Activated CD8-positive, alpha-beta memory T cell treated with anti-CD3 and anti-CD28 coated beads for 4 hours (primary cell): ENCODE measurements around the gene CBFA2T2.
A peak's percentile ranks its signal among the peaks of the same experiment; 100 is the strongest.
"Not testable (repeated sequence)": the region's sequence is repeated elsewhere in the genome, so short reads cannot be mapped to it uniquely, and the experiment has no call there.

ENCODE experiments used
- DNase-seq, 2 donors: peaks; one replicate each; pipeline ENCODE4 v3.0.0-alpha.2; 2020; ENCODE audit warnings: low read depth in 2 of 2

CBFA2T2 gene

DNA sequence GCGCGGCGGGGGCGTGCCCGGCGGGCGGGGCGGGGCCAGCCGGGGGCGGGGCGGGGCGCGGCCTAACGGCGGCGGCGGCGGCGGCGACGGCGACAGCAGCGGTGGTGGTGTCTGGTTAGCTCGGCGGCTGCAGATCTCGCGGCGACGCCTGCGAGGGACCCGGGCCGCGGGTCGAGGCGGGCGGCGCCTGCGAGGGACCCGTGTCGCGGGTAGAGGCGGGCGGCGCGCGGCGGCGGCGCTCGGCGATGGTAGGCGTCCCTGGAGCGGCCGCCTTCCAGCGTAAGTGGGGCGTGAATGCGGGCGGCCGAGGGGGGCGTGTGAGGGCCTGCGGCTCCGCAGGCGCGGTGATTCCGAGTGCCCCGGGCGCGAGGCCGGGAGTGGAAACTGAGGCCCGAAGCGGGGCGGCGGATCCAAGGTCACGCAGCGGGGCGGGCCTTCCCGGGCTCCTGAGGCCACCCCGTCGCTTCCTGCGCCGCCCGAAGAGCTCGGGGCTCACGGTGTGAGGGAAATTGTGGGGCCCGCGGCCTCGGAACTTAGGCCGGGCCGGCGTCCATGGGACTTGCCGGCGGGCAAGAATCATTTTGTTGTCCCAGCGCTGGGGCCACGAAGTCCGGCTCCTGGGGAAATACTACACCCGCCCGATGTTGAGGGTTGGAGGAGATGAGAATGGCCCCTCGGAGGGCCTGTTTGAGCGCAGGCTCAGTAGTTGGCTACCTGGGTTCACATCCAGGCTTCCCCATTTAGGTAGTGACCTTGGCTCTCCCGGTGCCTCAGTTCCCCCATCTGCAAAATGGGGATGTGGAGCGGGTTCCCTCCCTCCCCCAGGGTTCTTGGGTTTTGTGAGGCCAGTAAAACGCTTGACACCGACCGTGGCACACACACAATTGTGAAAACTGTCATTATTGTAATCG, at the start of gene CBFA2T2:
TSS of gene CBFA2T2 (plus strand) at position 74 of the 911 bp plus-strand sequence. CDS start at position 246, 172 bp downstream.
- DNase-seq: no peak

DNA sequence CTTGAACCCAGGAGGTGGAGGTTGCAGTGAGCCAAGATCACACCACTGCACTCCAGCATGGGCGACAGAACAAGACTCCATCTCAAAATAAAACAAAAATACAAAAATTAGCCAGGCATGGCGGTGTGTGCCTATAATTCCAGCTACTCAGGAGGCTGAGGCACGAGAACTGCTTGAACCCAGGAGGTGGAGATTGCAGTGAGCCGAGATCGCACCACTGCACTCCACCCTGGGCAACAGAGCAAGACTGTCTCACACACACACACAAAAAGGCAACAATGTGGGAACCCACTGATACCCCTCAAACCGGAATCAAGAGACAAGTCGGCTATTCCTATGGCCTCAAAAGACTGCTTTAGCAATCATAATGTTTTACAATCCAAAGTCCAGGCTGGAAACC, 49.3 kb upstream of the CBFA2T2 start:
- DNase-seq: not testable (repeated sequence)

DNA sequence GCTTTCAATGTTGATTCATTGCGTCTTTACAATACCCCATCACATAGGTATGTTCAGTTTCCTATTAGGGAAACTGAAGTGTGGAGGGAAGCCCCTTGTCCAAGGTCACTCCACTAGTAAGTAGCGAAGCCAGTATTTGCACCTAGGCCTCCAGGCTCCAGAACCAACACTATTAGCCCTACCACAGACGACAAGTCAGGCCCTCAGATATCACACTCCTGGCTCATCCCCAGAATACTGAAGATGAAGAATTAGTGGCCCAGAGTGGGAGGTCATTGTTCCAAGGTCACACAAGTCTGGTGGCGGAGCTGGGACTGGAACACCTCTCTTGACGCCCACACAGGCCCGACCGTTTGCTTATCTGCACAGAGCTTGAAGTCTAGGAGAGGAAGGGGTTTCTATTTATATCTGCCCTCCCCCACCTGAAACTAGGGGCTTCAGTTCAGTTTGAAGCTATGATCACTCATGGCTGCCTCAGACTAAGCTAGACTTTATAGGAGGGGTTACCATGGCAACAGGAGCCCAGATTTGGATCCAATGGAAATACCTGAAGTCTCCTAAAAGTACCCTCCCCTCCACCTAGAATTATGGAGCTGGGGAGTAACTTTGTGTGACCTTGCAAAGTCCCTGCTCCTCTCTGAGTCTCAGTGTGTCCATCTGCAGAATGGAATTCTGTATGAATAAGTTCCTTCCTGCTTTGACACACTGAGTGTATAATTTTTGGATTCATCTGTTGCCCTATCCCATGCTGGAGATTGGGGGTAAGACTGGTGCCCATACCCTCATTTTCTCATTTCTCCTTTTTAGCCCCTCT, 48.5 kb upstream of the CBFA2T2 start:
- DNase-seq: no peak

DNA sequence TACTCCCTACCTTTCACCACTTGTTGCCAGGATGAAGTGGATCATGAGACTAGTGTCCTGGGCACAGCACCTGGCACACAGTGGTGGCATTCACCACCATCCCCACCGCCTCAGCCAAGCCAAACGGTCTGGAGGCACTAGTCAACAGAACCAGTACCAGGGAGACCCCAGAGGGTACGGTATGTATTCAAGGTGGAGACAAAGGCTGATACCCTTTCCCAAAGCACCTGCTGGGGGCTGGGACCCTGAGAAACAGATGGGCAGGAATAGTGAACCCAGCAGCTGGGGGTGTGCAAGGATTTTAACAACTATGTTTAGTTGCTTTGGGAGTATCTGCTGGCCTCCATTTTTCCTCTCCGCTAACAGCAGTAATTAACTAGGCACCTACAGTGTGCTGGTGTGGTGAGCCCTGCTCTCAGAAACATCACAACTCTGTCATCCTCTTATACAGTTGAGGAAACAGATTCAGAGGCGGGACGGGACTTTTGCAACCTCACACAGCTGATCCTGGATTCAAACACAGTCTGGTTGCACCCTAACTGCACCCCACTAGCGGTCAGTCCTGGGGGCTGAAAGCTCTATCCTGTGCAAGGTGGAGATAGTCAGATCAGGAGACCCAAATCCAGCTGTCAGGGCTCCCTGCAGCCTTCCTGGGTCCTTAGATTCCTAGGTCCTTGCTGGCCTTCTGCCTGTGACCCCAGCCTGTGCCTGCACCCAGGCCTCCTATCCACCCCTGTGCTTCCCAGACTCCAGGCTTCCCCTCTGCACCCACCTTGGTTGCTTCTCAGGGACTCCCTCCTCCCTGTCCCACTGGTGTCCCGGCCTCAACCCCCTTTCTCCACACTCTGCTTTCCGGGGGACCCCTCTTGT, 47.5 kb upstream of the CBFA2T2 start:
- no peak for DNase-seq

DNA sequence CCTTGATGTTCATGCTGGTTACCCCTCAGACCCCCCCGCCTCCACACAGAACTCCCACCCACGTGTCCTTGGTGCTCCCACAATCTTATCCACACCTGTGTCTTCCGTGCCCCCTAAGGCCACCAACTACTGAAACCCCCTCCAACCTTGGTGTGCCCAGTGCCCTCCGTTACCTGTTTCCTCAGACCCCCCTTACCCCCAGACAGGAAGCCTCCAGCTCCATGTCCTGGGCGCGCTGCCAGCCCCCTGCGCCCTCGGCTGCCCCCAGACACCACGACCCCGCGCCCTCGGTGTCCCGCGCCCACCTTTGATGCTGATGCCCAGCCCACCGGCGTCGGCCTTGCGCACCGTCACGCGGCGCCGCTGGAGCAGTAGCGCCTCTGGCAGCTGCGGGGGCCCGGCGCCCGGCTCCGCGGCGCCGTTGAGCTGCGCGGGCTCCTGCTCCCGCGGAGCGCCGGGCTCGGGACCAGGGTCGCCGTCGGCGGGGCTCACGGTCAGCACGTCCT, 46.8 kb upstream of the CBFA2T2 start:
- DNase-seq: no peak

DNA sequence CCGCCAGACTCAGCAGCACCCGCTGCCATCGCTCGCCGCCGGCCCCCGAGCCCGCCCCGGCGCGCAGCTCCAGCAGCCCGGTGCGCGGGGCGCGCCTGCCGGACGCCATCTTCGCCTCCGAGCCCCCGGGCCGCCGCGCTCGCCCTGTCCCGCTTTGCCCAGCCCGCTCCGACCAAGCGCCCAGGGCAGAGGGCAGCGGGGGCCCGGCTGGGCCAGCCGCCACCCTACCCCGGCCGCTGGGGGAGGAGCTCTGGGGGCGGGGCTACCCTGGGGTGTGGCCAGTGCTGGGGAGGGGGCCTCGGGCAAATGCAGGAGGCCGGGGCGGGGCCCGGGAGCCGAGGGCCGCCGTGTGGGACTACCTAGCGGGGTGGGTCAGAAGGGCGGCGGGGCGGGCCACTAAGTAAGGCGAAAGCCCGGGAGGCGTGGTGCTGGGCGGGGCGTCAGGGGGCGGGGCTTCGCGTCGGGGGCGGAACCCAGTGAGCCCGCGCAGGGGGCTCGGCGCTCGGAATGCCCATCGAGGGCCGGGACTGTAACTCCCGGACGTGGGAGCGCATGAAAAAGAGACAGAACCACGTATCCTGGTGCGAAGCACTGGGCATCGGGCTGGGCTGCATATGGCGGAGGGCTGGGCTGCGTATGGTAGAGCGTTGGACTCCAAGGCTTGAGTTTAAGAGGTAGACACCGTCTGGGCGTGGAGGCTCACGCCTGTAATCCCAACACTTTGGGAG, 46.2 kb upstream of the CBFA2T2 start, which contains the start of gene SNTA1:
TSS of gene SNTA1 (minus strand) at position 252 of the 728 bp plus-strand sequence. CDS start at position 109, 143 bp downstream.
- DNase-seq: peak; percentile 79 to 82

DNA sequence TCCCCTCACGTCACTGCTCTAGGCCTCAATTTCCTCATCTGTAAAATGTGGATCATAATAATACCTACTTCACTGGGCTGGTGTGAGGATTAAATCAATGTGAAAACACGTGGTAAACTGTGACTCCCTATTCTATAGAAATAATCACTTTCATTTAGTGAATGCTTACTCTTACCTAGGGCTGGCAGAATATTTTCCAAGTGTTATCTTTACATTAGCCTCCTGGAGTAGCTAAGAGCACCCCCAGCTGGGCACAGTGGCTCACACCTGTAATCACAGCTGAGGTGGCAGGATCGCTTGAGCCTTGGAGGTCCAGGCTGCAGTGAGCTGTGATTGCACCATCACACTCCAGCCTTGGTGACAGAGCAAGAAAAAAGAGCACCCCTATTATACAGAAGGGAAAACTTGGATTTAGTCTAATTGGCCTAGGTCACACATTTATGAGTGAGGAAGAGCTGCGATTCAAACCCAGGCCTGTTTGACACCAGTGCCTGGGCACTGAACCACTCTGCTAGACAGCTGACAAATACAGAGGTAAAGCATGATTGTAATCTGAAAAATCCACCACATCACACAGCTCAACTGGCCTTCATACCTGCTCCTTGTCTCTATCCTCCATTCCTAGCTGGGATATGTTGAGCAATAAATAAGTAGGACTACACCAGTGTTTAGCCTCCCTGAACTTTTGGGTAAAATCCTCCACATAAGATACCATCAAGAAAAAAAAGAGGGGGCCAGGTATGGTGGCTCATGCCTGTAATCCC, 44.9 kb upstream of the CBFA2T2 start:
- DNase-seq: no peak

DNA sequence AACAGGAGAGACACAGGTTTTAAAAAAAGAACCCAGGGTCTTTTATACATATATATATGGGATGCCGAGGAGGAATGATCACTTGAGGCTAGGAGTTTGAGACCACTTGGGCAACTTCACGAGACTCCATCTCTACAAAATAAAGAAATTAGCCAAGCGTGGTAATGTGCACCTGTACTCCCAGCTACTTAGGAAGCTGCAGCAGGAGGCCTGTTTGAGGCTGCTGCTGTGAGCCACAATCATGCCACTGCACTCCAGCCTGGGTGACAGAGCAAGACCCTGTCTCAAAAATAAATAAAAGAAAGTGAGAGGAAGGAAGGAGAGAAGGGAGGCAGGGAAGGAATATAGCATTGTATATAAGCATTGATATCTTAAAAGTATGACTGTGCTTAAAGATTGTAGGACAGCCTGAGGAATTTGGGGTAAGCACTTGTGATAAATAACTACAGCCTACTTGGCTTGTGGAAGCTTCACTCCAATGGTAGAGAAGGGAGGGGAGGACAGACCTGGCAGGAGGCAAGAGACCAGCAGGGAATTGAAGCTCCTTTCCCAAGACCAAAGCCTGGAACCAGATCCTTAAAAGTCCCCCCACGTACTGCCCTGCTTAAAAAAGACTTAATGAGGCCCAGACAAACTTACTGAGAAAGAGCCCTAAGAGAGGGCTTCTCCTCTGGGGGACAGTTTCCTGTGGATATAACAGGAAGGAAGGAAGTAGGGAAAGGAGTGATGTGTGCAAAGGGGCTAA, 43.8 kb upstream of the CBFA2T2 start:
- no peak for DNase-seq

DNA sequence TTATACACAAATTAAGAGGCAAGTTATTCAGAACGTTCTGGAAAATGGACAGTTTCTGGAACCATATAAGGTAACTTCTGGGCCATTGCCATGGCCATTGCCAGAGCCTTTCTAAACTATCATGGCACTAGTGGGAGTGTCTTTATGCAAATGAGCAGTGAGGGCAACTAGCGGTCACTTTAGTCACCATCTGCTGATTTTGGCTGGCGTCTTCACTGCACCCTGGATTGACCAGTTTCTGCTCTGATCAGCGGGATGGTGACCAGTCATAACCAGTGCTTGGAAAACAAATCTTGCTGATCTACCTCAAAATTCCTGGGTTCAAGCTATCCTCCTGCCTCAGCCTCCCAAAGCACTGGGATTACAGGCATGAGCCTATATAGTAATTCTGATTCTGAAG, 39.0 kb upstream of the CBFA2T2 start:
- DNase-seq: no peak

DNA sequence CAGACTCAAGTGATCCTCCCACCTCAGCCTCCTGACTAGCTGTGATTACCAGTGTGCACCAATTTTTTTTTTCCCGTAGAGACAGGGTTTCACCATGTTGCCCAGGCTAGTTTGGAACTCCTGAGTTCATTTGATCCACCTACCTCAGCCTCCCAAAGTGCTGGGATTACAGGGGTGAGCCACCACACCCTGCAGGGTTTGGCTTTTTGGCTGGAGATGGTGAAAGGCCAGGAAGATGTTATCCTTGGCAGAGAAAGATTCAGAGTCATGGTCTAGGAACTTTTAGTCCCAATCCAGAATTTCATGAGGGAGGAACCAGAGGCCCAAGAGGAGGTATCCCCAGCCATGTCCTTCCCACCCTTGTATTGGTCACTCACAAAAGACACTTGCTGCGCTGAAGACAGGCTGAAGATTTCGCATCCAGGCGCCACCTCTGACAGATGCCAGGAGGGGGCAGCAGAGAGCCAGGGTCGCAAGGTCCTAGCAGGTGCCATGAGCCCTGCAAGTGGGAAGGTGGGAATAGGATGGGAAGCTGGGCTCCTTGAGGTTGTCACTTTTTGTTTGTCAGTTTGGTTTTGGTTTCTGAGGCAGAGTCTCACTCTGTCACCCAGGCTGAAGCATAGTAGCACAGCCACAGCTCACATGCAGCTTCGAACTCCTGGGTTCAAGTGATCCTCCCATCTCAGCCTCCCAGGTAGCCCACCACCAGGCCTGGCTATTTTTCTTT, 32.8 kb upstream of the CBFA2T2 start:
- DNase-seq: peak; percentile 59

DNA sequence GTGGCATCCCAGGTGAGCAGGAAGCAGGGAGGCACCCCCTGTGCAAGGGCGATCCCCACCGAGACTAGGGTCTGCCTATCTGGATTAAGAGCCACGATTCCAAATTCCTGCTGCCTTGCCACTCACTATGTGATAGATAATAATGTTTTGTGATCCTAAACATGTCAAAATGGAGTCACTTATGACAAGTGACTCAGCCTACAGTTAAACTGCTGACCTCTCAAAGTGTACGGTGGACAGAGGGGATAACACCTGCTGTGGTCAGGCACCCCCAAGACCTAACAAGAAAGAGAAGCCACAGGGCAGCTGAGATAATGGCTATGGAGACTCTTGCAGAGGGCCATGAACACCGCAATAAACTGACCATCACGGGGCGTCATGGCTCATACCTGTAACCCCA, 30.3 kb upstream of the CBFA2T2 start:
- no peak for DNase-seq

DNA sequence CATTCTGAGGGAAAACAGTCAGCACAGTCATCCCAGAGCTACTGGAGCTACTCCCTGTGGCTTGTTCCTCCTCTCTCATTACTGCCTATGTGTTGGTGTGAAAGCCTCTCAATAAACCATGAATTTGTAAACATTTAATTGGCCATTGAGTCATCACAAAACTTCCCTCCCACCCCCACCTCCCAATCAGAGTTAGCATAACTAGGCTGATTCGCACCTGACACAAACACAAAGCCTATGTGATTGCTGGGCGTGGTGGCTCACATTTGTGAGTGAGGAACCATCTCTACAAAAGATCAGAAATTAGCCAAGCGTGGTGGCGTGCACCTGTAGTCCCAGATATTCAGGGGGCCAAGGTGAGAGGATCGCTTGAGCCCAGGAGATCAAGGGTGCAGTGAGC, 29.2 kb upstream of the CBFA2T2 start:
- no peak for DNase-seq

DNA sequence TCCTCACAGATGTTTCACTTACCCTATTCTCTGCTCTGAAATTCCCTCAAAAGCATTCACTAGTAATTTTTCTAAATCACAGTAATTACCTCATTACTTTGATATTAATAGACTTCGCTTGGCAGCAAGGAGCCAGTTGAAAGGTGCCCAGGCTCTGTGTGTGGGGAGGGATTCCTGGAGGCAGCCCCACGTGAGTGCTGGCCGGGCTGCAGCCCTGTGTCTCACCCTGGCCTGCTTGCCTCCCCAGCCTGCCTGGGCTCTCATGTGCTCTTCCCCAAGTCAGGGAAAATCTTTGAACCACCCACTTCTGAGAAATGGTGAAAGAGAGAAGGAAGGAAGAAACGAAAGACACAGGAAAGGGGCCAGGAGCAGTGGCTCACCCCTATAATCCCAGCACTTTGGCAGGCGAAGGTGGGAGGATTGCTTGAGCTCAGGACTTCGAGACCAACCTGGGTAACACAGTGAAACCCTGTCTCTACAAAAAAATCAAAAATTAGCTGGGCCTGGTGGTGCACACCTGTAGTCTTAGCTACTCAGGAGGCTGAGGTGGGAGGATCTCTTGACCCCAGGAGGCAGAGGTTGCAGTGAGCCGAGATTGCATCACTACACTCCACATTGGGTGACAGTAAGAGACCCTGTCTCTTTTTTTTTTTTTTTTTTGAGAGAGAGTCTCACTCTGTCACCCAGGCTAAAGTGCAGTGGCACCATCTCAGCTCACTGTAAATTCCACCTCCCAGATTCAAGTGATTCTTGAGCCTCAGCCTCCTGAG, 26.4 kb upstream of the CBFA2T2 start:
- no peak for DNase-seq

DNA sequence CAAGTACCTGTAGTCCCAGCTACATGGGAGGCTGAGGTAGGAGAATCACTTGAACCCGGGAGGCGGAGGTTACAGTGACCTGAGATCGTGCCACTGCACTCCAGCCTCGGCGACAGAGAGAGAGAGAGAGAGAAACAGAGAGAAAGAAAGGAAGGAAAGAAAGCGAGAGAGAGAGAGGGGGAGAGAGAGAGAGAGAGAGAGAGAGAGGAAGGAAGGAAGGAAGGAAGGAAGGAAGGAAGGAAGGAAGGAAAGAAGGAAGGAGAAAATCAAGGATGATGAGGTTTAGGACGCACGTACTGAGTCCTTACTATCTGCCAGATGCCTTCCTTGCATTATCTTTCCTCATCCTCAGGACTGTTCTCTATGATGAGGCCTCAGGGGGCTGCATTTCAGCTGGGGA, 25.1 kb upstream of the CBFA2T2 start:
- DNase-seq: not testable (repeated sequence)

DNA sequence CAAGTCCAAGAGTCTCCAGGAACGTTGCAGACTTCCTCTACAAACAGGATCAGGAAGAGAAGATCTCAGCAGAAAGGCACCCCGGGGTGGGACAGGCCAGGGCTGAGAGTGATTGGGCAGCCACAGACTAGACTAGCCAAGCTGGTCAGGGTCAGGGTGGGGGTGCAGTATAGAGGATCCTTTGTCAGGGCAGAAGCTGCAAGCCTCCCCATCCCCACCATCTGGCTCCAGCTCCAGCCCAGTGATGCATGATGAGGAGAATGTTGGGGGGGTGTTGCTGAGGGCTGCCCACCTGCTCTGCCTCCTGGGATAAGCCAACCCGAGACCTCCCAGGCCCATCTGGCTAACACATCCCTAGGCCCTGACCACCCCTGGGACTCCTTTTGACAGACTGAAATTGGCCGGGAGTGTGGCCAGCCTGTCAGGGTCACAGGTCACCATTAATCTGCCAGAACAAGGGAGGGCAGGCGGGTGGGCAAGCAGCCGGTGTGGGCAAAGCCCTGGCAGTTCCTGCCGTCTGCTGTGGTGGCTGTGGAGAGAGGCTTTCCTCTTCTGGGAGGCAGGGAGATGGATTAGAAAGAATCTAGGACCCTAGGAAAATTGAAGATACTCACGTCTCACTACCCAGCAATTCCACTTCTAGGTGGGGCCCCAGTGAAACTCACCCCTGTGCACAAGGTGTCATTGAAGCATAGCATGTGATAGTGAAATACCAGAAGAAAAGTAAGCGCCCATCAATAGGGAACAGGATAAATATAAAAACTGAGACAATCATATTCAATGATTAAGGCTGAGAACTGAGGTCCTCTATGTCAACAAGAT, 24.2 kb upstream of the CBFA2T2 start:
- DNase-seq: no peak

DNA sequence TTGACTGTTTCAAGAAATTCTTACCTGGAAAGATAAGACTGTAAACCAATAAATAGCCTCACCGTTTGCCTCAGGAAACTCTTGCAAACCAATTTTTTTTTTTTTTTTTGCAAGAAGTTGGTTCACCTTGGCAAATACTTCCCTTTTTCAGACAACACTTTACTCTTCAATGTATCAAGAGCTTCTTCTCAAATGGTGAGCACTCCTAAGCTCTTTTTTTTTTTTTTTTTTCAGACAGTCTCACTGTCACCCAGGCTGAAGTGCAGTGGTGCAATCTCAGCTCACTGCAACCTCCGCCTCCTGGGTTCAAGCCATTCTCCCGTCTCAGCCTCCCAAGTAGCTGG, 23.6 kb upstream of the CBFA2T2 start:
- no peak for DNase-seq

DNA sequence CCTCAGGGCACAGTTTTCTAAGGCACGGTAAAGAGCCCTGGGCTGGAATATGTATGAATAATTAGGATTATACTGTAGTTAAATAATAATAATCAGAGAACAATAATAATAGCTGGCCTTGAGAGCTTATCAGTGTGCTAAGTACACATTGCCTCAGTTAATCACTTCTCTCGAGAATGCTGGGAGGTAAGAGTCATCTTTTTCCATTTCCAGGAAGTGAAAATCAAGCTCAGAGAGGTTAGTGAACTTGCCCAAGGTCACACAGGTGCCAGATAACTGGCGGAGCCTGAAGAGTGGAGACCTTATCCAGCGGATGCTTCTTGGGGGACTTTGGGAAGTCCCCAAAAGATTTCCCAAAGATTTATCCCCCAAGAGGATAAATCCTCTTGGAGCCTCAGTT, 19.4 kb upstream of the CBFA2T2 start:
- DNase-seq: no peak
